GM12878 (cell line): ENCODE results near the gene RUBCNL. TPM values are rescaled to one million over a fixed set of nuclear protein-coding genes. Genes with fewer than 3 reads are reported as not detected.

Source experiments
- CEBPB ChIP-seq, 2 experiments: fragments of 150-350 bp in 1 of 2; IDR thresholded peaks; 2 replicates each; pipeline ENCODE4 v1.6.1; 2012 to 2014; ENCODE audit warnings: low read depth in 2 of 2, low read length in 2 of 2, borderline replicate concordance in 1 of 2, inconsistent platforms in 1 of 2
- CREM ChIP-seq: IDR thresholded peaks from 2 replicates; pipeline ENCODE4 v1.6.1; 2014; ENCODE audit warnings: antibody characterized with exemption, low read depth
- GABPA ChIP-seq: IDR thresholded peaks from 2 replicates; pipeline ENCODE4 v1.6.1; 2014; ENCODE audit warnings: antibody characterized with exemption, low read depth, mild to moderate bottlenecking, inconsistent platforms
- MEF2A ChIP-seq: IDR thresholded peaks from 2 replicates; pipeline ENCODE4 v1.6.1; 2011; ENCODE audit warnings: low read depth, mild to moderate bottlenecking, low read length, moderate library complexity; ENCODE audit not compliant: insufficient read depth
- NFIC ChIP-seq: IDR thresholded peaks from 2 replicates; pipeline ENCODE4 v1.6.1; 2012; ENCODE audit warnings: low read depth, mild to moderate bottlenecking, inconsistent platforms, low read length, moderate library complexity
- NKRF ChIP-seq: fragments of 450-650 bp; conservative IDR thresholded peaks from 2 replicates; pipeline ENCODE4 v1.6.1; 2017; ENCODE audit warnings: mild to moderate bottlenecking, moderate library complexity
- RCOR1 ChIP-seq: conservative IDR thresholded peaks from 2 replicates; pipeline ENCODE4 v1.6.1; 2012; ENCODE audit warnings: low read depth, low read length, improper control_type of control experiment
- SKIL ChIP-seq: fragments of 450-650 bp; IDR thresholded peaks from 2 replicates; pipeline ENCODE4 v1.6.1; 2017; ENCODE audit warnings: mild to moderate bottlenecking, low read depth, inconsistent platforms; ENCODE audit not compliant: poor library complexity, severe bottlenecking
- STAT1 ChIP-seq: fragments of 450-650 bp; conservative IDR thresholded peaks from 2 replicates; pipeline ENCODE4 v1.6.1; 2014; ENCODE audit warnings: antibody characterized with exemption, mild to moderate bottlenecking
- SUZ12 ChIP-seq: fragments of 200-600 bp; sonication (generic); IDR thresholded peaks from one replicate; pipeline ENCODE4 v1.6.1; 2018; ENCODE audit warnings: antibody characterized with exemption, mild to moderate bottlenecking; ENCODE audit not compliant: unreplicated experiment
- TCF3 ChIP-seq: IDR thresholded peaks from 2 replicates; pipeline ENCODE4 v1.6.1; 2012; ENCODE audit warnings: low read depth, mild to moderate bottlenecking, low read length, borderline replicate concordance; ENCODE audit not compliant: insufficient read depth
- USF1 ChIP-seq: IDR thresholded peaks from 2 replicates; pipeline ENCODE4 v1.6.1; 2011; ENCODE audit warnings: borderline replicate concordance, low read depth, mild to moderate bottlenecking, moderate library complexity, mixed read lengths, low read length; ENCODE audit not compliant: insufficient read depth; ENCODE audit errors: extremely low read length
- polyA plus RNA-seq, 11 experiments: library from polyadenylated mRNA; depleted of rRNA in 4 of 11; unstranded in 6 of 11; stranded (reverse) in 5 of 11; fragments of >200 nt; fragmentation: Nextera tagmentation in 4 of 11; fragmentation: Illumina TruSeq in 1 of 11; extraction: Ambion mirVana in 4 of 11; extraction: Trizol in 1 of 11; gene quantifications; 1 replicate in 1 of 11; 2 replicates in 10 of 11; pipeline versions ENCODE4 v1.2.1 to v1.2.3, GENCODE V29; 2011 to 2016; ENCODE audit warnings: inconsistent platforms in 2 of 11, missing spikeins in 2 of 11, low read depth in 1 of 11
- total RNA-seq, 4 experiments: library from RNA; depleted of rRNA in 3 of 4; stranded (reverse); fragments of >200 nt in 3 of 4; fragmentation: Illumina TruSeq in 1 of 4; extraction: Trizol in 1 of 4; gene quantifications; 2 replicates each; pipeline versions ENCODE4 v1.2.1 to v1.2.3, GENCODE V29; 2013 to 2021
- TF ChIP-seq, protein P1 (sequence below): IDR thresholded peaks from 2 replicates; pipeline ENCODE4 v1.6.1; 2012; ENCODE audit warnings: mild to moderate bottlenecking, low read depth, low read length
- TF ChIP-seq, protein P2 (sequence below): fragments of 450-650 bp; IDR thresholded peaks from 2 replicates; pipeline ENCODE4 v1.6.1; 2016; ENCODE audit warnings: mild to moderate bottlenecking

The RUBCNL gene
- total and polyA plus RNA-seq, 10 of the 15 experiments (the other 5 are each of a cell fraction or from before 2014, with no cell fraction given), result 0.71 to 51.9 (median 38.2) TPM

DNA sequence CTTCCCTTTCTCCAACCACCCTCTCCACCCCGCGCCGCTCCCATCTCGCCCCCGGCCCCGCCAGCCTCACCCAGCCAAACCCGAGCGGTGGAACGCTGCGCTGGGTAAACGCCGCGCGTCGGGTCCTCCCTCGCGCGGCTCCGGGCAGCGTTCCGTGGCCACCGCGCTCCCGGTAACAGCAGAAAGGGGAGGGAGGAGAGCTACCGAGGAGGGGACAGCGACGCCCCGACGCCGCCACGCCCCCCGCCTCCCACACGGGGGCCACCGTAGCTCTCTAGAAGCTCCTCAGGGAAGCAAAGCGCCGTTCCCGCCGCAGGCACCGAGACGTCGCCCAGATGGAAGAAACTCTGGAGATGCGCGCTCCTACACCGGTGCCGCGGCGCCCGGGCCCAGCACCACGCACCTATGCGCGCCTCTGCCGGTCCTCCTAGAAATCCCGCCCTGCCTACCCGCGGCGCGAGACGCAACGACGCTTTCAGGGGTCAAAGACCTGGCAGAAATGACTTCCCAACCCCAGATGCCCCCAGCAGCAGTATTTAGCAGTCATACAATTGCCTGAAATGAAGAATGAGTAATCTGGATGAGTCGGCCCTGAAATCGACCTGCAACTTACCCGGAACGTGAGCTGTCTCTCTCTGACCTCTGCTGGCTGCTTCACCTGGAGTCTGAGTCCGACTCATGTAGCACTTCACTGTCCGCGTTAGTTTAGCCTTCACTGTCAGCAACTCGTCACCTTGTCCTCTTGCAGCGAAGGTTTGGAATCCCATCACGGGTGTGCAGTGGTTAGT, at the start of gene RUBCNL (continued):
- TF ChIP-seq, protein P1, sequence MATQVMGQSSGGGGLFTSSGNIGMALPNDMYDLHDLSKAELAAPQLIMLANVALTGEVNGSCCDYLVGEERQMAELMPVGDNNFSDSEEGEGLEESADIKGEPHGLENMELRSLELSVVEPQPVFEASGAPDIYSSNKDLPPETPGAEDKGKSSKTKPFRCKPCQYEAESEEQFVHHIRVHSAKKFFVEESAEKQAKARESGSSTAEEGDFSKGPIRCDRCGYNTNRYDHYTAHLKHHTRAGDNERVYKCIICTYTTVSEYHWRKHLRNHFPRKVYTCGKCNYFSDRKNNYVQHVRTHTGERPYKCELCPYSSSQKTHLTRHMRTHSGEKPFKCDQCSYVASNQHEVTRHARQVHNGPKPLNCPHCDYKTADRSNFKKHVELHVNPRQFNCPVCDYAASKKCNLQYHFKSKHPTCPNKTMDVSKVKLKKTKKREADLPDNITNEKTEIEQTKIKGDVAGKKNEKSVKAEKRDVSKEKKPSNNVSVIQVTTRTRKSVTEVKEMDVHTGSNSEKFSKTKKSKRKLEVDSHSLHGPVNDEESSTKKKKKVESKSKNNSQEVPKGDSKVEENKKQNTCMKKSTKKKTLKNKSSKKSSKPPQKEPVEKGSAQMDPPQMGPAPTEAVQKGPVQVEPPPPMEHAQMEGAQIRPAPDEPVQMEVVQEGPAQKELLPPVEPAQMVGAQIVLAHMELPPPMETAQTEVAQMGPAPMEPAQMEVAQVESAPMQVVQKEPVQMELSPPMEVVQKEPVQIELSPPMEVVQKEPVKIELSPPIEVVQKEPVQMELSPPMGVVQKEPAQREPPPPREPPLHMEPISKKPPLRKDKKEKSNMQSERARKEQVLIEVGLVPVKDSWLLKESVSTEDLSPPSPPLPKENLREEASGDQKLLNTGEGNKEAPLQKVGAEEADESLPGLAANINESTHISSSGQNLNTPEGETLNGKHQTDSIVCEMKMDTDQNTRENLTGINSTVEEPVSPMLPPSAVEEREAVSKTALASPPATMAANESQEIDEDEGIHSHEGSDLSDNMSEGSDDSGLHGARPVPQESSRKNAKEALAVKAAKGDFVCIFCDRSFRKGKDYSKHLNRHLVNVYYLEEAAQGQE, result no peak
- TF ChIP-seq SUZ12 (no peak), CEBPB (IDR thresholded peaks at IDR 0.05; ENCODE audit: borderline replicate concordance in 1 of 2, low read depth in 2 of 2, low read length in 2 of 2) (no peak), SKIL (no peak), GABPA (no peak), USF1 (no peak), CREM (peak; percentile 29; the same call in 1 of the 2 replicates), RCOR1 (no peak), STAT1 (no peak), TCF3 (no peak), NKRF (peak; percentile 65), MEF2A (no peak), NFIC (no peak)
- TF ChIP-seq, protein P2, sequence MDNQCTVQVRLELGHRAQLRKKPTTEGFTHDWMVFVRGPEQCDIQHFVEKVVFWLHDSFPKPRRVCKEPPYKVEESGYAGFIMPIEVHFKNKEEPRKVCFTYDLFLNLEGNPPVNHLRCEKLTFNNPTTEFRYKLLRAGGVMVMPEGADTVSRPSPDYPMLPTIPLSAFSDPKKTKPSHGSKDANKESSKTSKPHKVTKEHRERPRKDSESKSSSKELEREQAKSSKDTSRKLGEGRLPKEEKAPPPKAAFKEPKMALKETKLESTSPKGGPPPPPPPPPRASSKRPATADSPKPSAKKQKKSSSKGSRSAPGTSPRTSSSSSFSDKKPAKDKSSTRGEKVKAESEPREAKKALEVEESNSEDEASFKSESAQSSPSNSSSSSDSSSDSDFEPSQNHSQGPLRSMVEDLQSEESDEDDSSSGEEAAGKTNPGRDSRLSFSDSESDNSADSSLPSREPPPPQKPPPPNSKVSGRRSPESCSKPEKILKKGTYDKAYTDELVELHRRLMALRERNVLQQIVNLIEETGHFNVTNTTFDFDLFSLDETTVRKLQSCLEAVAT, result peak; percentile 31; the same call in 1 of the 2 replicates
